Astrocyte of the cerebellum (primary cell): ENCODE data around the gene PATJ.
A peak's percentile ranks its signal among the peaks of the same experiment; 100 is the strongest.

ENCODE experiments used
- DNase-seq: peaks from one replicate; pipeline ENCODE4 v3.0.0-alpha.2; 2011; ENCODE audit warnings: low read depth
- H3K4me3 ChIP-seq: 2 replicates; pipeline ENCODE4 v1.5.1; 2011; ENCODE audit warnings: mild to moderate bottlenecking, low read depth, low read length, moderate library complexity
- in situ Hi-C: cut with HindIII; loops from 2 replicates; pipeline ENCODE4 v1.10.0; 2017; ENCODE audit warnings: low sequenced_read_pairs
- TF ChIP-seq, protein P1 (sequence below): IDR thresholded peaks from 2 replicates; pipeline ENCODE4 v1.5.1; 2012; ENCODE audit warnings: low read length, low read depth, moderate library complexity, mild to moderate bottlenecking; ENCODE audit errors: missing control alignments

Gene PATJ

DNA sequence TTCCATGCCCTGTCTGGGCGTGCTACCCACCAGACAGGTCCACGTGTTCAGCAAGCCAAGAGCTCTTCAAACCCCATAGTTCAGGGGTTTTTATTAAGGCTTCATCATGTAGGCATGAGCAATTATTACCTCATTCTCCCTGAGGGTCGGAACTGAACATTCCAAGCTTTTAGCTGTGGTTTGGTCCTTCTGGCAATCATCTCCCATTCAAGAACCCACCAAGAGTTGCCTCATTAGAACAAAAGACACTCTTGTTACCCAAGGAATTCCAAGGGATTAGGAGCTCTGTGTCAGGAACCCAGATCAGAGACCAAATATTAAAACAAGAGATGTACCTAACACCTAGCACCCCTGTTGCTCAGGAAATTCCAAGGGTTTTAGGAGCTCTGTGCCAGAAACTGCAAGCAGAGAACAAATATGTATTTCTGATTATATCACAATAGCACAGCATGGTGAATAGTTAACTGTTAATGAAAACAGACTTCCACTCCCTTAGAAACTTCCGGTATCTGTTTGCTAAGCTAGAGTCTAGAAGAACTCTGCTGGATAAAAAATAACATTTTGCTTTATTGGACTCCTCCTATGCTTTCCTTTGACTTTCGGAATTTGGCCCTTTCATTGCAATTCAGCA lies 251.2 kb downstream of the PATJ start:
- in situ Hi-C loops, result no loop called here
- DNase-seq, result peak; percentile 91
- TF ChIP-seq, protein P1, sequence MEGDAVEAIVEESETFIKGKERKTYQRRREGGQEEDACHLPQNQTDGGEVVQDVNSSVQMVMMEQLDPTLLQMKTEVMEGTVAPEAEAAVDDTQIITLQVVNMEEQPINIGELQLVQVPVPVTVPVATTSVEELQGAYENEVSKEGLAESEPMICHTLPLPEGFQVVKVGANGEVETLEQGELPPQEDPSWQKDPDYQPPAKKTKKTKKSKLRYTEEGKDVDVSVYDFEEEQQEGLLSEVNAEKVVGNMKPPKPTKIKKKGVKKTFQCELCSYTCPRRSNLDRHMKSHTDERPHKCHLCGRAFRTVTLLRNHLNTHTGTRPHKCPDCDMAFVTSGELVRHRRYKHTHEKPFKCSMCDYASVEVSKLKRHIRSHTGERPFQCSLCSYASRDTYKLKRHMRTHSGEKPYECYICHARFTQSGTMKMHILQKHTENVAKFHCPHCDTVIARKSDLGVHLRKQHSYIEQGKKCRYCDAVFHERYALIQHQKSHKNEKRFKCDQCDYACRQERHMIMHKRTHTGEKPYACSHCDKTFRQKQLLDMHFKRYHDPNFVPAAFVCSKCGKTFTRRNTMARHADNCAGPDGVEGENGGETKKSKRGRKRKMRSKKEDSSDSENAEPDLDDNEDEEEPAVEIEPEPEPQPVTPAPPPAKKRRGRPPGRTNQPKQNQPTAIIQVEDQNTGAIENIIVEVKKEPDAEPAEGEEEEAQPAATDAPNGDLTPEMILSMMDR, result no peak
- no peak overlapping the region for H3K4me3 ChIP-seq

GRCh38 chr1:61995641-61996040 lies 253.4 kb downstream of the PATJ start:
- DNase-seq, result no peak
- no peak overlapping the region for H3K4me3 ChIP-seq
- in situ Hi-C loops, result no loop called here
- TF ChIP-seq, protein P1, result no peak

- TF ChIP-seq, protein P1, result no peak
- H3K4me3 ChIP-seq, result no peak overlapping the region
- DNase-seq, result no peak
- in situ Hi-C loops, result no loop called here
These were observed 254.8 kb downstream of the PATJ start for GRCh38 chr1:61997123-61997522.

DNA sequence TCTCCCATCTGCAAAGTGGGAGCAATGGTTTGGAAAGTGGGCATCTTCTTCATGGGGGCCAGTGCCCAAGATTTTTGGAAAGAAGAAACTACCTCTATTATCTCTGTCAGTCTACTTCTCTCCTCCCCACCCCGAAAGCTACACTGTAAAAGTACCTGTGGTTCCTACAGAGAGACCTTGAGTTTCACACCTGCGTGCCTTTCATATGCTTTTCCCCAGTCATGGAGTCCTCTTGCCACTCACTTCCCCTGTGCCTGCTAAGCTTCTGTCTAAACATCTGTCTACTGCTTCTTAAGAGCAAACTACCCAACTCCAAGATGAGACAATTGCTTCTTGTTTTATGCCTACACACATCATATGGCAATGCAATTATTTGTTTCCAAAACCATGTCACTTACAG lies 261.5 kb downstream of the PATJ start:
- in situ Hi-C loops, result no loop called here
- DNase-seq, result no peak
- TF ChIP-seq, protein P1, result no peak
- H3K4me3 ChIP-seq, result no peak overlapping the region

GRCh38 chr1:62006690-62007089 lies 264.4 kb downstream of the PATJ start:
- in situ Hi-C loops, result no loop called here
- TF ChIP-seq, protein P1, result no peak
- DNase-seq, result no peak
- H3K4me3 ChIP-seq, result no peak overlapping the region

- TF ChIP-seq, protein P1, result no peak
- H3K4me3 ChIP-seq, result no peak overlapping the region
- DNase-seq, result no peak
- in situ Hi-C loops, result no loop called here
These were observed 268.7 kb downstream of the PATJ start for GRCh38 chr1:62011006-62011405.

- in situ Hi-C loops, result no loop called here
- TF ChIP-seq, protein P1, result no peak
- DNase-seq, result no peak
- no peak overlapping the region for H3K4me3 ChIP-seq
These were observed 269.8 kb downstream of the PATJ start for GRCh38 chr1:62012095-62012494.
